ENCODE results near the gene ZNF195.
A peak's percentile ranks its signal among the peaks of the same experiment; 100 is the strongest.
"Not testable (repeated sequence)": the region's sequence is repeated elsewhere in the genome, so short reads cannot be mapped to it uniquely, and the experiment has no call there.

Gene ZNF195

DNA sequence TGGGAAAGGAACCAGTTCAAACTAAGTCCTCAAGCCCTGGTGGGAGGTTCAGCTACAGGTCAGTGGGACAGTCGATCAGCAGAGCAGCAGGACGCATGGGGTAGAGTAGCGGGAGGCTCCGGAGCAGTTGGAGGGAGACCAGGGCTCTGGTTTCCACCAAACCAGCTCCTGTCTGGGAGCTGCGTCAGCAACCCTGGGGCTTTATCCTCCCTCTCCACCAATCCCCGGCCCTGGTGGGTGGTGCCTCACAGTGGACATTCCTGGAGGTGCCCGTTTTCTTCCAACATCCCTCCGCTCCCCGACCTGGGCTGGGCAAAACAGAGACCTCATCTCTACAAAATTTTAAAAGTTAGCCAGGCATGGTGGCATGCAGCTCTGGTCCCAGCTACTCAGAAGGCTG, 32.4 kb downstream of the ZNF195 start:
- no peak for DNase-seq (ENCODE audit: low spot score)

DNA sequence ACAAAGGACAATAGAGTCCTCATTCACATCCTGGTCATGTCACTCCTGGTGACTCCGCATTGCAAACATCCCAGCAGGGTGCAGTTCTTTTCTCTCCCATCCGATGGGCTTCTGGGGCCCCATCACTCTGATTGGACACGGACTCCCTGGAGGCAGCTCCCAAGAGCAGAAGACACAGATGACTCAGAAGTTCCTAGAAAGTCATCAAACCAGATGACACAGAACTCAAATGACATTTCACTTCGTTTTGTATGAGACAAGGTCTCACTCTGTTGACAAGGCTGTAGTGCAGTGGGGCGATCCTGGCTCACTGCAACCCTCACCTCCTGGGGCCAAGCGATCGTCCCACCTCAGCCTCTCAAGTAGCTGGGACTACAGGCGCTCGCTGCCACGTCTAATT, 33.2 kb downstream of the ZNF195 start:
- peak; percentile 8 for DNase-seq (ENCODE audit: low spot score)

DNA sequence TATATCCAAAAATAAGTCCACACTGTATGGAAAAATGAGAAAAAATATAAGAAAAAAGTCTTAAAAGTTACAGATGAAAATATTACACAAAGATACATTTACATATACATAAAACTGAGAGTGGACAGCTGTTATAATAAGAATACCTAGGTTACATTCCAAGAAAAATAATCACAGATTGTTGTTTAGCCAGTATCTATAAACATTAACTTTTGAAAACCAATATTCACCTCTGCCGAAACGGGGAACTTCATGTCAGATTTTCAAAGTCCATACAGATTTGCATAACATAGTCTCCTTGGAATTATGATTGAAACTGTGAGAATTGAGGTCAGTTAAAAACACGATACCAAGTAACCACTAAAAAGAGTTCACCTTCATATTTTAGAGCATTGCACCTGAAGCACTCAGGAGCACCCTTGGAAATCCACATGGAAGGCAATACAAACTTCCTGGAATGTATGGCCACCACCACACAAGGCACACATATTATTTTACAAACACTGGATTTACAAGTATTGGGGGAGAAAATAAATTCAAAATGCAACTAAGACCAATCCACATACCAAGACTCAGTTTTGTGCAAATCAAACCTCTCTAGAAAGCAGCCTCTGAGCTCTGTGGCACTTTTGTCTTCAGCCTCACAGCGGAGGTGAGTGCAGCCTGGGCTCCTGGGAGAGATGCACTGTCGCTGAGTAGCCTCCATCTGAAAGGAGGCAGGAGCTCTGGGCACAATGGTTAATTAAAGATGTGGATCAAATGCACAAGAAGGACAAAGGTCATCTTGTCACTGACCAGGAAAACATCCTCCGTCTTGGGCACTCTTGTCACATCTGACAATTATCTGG, 34.4 kb downstream of the ZNF195 start:
- no peak for DNase-seq (ENCODE audit: low spot score)

DNA sequence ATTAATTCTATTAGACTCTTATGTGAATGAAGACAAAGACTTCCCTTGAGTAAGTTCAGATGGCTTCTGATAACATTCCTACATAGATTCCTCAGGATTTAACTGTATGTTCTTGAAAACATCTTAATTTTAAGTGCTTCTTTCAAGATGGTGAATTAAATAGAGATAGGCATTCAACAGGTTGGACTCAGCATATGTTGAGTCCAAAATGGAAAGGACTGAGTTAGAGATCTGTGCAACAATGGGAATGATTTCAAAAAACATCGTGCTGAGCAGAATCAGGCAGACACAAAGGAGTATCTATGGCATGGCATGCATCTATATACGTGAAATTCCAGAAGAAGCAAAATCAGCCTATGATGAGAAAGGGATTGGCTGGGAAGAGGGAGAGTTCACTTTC, 36.2 kb downstream of the ZNF195 start:
- no peak for DNase-seq (ENCODE audit: low spot score)

DNA sequence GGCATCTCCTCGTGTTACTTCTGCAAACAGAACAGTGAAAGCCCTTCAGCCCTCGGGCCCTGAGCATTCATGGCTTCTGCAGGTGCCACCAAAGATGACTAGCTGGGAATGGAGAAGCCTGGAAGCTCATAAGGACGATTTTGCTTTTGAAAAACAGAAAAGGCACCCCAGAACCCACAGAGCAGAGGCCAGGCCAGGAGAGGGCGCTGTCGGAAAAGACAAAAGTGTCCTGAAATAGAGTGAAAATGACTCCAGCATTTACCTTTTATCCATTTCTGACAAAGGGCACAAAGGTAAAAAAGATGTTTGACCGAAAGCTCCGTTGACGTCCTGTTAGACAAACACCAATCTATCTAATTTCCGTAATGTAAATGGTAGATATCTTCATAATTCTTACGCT, 37.6 kb downstream of the ZNF195 start:
- peak; percentile 22 for DNase-seq (ENCODE audit: low spot score)

DNA sequence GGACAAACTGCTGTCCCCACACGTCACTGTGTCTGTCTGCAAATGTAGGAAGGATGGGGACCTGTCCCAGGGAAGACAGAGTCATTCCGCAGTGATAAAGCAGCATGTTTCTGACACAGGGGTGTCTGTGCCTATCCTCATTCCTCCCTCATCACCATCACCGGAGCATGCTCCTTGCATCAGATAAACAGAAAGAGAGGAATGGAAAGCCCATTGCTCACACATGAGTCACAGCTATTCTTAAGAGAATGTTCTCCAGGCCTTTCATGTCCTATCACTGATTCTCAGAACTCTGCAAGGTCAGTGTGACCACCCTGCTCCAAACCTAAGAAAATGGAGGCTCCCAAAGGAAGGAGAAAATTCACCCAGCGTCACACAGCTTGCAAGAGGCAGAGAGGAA, 38.9 kb downstream of the ZNF195 start:
- peak; percentile 60 for DNase-seq (ENCODE audit: low spot score)

DNA sequence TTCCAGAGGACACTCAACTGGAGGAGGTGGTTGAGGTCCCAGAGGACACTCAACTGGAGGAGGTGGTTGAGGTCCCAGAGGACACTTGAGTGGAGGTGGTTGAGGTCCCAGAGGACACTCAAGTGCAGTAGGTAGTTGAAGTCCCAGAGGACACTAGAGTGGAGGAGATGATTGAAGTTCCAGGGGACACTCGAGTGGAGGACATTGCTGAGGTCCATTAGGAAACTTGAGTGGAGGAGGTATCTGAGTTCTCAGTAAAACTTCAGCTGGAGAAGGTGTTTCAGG, 39.7 kb downstream of the ZNF195 start:
- no peak for DNase-seq (ENCODE audit: low spot score)

DNA sequence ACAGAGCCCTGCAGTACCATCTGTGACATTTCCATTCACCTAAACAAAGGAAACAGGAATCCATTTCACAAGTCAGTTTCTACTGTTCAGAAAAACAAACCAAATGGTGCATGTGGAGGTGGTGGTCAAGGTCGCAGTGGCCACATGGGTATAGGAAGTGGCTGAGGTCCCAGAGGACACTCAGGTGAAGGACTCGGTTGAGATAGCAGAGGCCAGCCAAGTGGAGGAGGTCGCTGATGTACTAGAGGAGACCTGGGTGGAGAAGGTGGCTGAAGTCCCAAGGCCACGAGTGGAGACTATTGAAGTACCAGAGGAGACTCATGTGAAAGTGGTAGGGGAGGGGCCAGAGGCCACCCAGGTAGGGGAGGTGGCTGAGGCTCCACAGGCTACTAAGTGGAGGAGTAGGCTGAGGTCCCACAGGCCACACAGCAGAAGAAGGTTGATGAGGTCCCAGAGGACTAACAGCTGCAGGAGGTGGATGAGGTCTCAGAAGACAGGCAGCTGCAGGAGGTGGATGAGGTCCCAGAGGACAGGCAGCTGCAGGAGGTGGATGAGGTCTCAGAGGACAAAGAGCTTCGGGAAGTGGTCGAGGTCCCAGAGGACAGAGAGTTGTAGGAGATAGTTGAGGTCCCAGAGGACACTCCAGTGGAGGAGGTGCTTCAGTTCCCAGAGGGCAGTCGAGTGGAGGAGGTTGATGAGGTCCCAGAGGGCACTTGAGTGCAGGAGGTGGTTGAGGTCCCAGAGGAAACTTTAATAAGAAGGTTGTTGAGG, 40.2 kb downstream of the ZNF195 start:
- DNase-seq (ENCODE audit: low spot score), result no peak

DNA sequence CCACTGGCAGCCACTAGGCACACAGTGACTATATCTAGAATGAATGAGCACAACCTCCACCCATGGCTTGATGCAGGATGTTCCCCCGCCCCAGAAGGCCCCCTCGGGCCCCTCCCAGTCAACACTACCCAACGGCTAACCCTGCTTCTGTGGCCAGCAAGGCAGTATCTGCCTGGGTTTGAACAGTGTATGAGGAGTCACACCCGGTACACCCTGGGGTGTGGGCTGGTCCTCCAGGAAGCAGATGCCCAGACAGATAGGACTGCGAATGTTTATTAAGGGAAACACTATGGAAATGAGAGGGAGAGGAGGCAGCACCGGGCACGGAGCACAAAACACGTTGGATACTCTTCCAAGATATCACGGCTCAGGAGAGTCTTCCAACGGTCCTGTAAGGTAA, 42.5 kb downstream of the ZNF195 start:
- DNase-seq (ENCODE audit: low spot score), result not testable (repeated sequence)

DNA sequence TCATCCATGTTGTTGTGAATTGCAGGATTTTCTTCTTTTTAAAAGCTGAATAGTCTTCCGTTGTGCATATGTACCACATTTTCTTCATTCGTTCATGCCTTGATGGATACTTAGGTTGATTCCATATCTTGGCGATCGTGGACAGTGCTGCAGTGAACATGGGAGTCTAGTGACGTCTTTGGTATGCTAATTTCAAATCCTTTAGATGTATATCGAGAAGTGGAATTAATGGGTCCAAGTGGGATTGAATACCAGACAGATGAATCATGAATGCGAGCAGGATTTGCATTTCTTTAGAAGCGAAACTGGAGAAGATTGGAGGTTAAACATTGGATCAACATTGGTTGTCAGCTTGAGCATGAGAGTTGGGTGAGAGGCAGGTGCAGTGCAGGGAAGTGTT, 45.8 kb downstream of the ZNF195 start:
- DNase-seq (ENCODE audit: low spot score), result not testable (repeated sequence)

DNA sequence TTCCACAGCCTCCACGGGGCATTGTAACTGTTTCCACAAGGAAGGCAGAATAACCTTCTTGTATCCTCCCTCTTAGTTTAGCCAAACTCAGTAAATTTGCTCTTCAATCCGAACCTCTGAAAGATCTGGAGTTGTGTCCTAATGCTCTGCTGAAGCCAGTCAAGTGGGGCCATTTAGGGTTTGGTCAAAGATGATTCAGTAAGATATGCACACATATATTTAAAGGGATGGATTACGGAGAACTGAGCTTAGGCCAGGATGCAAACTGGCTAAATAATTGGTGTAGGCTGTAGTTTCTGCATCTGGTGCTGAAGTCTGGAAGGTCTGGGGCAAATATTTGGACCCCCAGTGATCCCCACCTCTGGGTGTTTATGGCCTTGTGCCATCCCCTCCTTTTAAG, 47.9 kb downstream of the ZNF195 start:
- not testable (repeated sequence) for DNase-seq (ENCODE audit: low spot score)

DNA sequence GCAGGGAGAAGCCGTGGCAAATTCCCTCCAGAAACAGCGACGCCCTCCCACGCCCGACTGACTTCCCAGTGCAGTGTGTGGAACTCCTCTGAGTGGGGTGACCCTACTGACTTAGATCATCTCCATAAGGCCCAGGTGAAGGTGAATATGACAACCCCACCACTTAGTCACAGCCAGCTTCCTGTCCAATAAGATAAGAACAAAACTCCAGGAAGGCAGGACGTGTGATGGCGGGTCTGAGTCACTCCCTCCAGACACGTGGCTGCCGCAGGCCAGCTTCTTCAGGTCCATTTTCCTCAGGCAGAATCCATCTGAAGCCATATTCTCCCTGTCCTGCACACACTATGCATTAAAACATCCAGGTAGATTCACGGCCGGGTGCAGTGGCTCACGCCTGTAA, 48.9 kb downstream of the ZNF195 start:
- DNase-seq (ENCODE audit: low spot score), result not testable (repeated sequence)

DNA sequence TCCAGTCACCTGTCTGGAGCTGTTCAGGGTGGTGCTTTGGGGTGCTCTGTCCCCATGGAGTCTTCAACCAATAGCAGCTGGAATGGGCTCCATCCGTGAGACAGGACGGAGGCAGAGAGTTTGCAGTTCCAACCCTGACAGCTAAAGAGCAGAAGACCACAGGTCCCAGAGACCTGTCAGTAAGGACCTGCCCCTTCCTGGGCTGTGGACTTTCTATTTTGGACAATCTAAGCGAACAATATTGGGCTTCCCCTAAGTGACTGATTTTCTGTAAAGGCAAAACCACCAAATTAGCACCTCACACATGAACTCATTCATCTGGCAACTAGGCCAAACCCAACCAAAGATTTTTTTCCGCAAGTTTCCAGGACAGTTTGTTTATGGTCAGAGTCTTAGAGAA, 50.4 kb downstream of the ZNF195 start:
- DNase-seq (ENCODE audit: low spot score), result not testable (repeated sequence)

DNA sequence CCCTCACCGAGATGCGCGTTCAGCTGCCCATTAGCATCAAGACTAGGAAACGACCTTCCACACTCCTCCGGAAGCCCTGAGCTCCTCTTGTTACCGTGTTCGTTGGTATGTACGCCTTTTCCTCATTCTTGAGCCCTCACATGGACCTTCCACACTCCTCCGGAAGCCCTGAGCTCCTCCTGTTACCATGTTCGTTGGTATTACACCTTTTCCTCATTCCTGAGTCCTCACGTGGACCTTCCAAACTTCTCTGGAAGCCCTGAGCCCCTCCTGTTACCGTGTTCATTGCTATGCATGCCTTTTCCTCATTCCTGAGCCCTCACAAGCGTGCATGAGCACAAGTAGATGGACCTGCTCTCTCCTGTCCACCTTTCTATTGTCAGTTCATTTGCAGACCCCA, 52.5 kb downstream of the ZNF195 start:
- not testable (repeated sequence) for DNase-seq (ENCODE audit: low spot score)

DNA sequence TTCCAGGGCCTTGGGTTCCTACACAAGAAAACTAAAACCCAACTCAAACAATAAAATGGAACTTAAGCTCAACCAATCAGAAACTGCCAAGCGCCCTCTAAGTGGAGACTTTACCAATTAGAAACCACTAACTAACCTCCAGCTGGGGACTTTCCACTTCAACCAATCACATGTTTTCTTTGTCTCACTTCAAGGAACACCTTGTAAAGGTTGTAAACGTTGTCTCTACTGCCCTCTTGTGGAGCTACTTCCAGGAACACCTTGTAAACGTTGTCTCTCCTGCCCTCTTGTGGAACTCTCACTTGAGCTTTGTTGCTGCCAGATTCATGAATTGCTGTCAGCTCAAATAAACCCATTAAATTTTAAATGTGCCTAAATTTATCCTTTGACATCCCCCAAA, 54.2 kb downstream of the ZNF195 start:
- not testable (repeated sequence) for DNase-seq (ENCODE audit: low spot score)

All from SW480 (cell line).